Measurements from ENCODE around the gene SLC35A4.
A peak's percentile ranks its signal among the peaks of the same experiment; 100 is the strongest.

Gene SLC35A4

DNA sequence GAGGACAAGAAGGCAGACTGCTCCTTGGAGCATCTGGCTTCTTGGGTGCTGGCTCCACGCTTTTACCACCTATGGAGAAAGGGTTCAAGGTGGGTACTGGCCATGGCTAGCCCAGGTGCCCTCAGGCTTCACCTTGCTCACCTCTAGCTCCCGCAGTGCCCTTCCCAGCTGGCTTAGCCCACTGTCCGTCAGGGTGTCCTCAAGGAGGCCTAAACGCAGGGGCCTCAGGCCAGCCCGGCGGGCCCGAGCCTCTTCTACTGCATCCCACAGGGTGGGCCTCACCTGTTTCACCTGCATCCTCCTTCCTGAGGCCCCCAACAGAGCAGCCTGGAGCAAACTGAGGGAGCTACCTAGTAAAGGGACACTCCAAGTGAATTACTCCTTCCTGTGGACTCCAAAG lies 9.1 kb downstream of the SLC35A4 start:
- H3K4me1 ChIP-seq (ENCODE audit: insufficient read depth, low read length, severe bottlenecking): peaks cover 5% of the 10 kb centered on the region
- H3K27ac ChIP-seq (ENCODE audit: low read depth, low read length, poor library complexity, severe bottlenecking): no peak overlapping the region
- H2AFZ ChIP-seq (ENCODE audit: low read length): no peak overlapping the region
- no peak overlapping the region for H3K9ac ChIP-seq (ENCODE audit: low read length)
- H3K27me3 ChIP-seq (ENCODE audit: insufficient read depth, low read length): no peaks in the 10 kb centered on the region
- no peaks in the 10 kb centered on the region for H3F3A ChIP-seq (ENCODE audit: insufficient read depth, low read length)
- peaks cover 9% of the 10 kb centered on the region; the same call in 1 of the 2 replicates for H3K36me3 ChIP-seq (ENCODE audit: insufficient read depth, low read length)
- no peaks in the 10 kb centered on the region for H4K20me1 ChIP-seq (ENCODE audit: insufficient read depth, low read length)
- H3K79me2 ChIP-seq (ENCODE audit: insufficient read depth, low read length): no peaks in the 10 kb centered on the region
- H3K4me2 ChIP-seq (ENCODE audit: low read length): no peak overlapping the region
- no peaks in the 10 kb centered on the region for H3K9me2 ChIP-seq (ENCODE audit: low read depth, low read length)
- no peak overlapping the region for H3K4me3 ChIP-seq (ENCODE audit: low read depth, low read length, poor library complexity, severe bottlenecking)
- no peaks in the 10 kb centered on the region for H3K9me3 ChIP-seq (ENCODE audit: low read length)
- TF ChIP-seq EZH2 (IDR thresholded peaks at IDR 0.05; ENCODE audit: borderline replicate concordance, low read length): no peak
- TF ChIP-seq CTCF (IDR thresholded peaks at IDR 0.05; ENCODE audit: low read length): no peak

GRCh38 chr5:140574165-140574564 lies 9.5 kb downstream of the SLC35A4 start:
- H3K9me3 ChIP-seq (ENCODE audit: low read length): no peaks in the 10 kb centered on the region
- TF ChIP-seq EZH2 (IDR thresholded peaks at IDR 0.05; ENCODE audit: borderline replicate concordance, low read length) (no peak), CTCF (IDR thresholded peaks at IDR 0.05; ENCODE audit: low read length) (no peak)

GRCh38 chr5:140575309-140575708 lies 10.7 kb downstream of the SLC35A4 start:
- no peaks in the 10 kb centered on the region for H3K27me3 ChIP-seq (ENCODE audit: insufficient read depth, low read length)
- no peak overlapping the region for H3K27ac ChIP-seq (ENCODE audit: low read depth, low read length, poor library complexity, severe bottlenecking)
- H3K36me3 ChIP-seq (ENCODE audit: insufficient read depth, low read length): no peaks in the 10 kb centered on the region
- no peaks in the 10 kb centered on the region for H4K20me1 ChIP-seq (ENCODE audit: insufficient read depth, low read length)
- H3F3A ChIP-seq (ENCODE audit: insufficient read depth, low read length): no peaks in the 10 kb centered on the region
- H2AFZ ChIP-seq (ENCODE audit: low read length): no peak overlapping the region
- H3K4me2 ChIP-seq (ENCODE audit: low read length): no peak overlapping the region
- no peak overlapping the region for H3K4me3 ChIP-seq (ENCODE audit: low read depth, low read length, poor library complexity, severe bottlenecking)
- no peaks in the 10 kb centered on the region for H3K4me1 ChIP-seq (ENCODE audit: insufficient read depth, low read length, severe bottlenecking)
- H3K9me2 ChIP-seq (ENCODE audit: low read depth, low read length): no peaks in the 10 kb centered on the region
- peak; percentile 27; the same call in 1 of the 2 replicates for TF ChIP-seq CTCF (IDR thresholded peaks at IDR 0.05; ENCODE audit: low read length)
- no peak for TF ChIP-seq EZH2 (IDR thresholded peaks at IDR 0.05; ENCODE audit: borderline replicate concordance, low read length)
- no peaks in the 10 kb centered on the region for H3K9me3 ChIP-seq (ENCODE audit: low read length)
- no peaks in the 10 kb centered on the region for H3K79me2 ChIP-seq (ENCODE audit: insufficient read depth, low read length)
- no peak overlapping the region for H3K9ac ChIP-seq (ENCODE audit: low read length)

More at GRCh38 chr5:140574165-140574564, 9.5 kb downstream of the SLC35A4 start:
- Histone ChIP-seq H3K27me3 (ENCODE audit: insufficient read depth, low read length) (no peaks in the 10 kb centered on the region), H3K4me3 (ENCODE audit: low read depth, low read length, poor library complexity, severe bottlenecking) (no peak overlapping the region), H4K20me1 (ENCODE audit: insufficient read depth, low read length) (no peaks in the 10 kb centered on the region), H3K9ac (ENCODE audit: low read length) (no peak overlapping the region), H3K4me2 (ENCODE audit: low read length) (no peak overlapping the region), H3K36me3 (ENCODE audit: insufficient read depth, low read length) (peaks cover 5% of the 10 kb centered on the region; the same call in 1 of the 2 replicates), H3K27ac (ENCODE audit: low read depth, low read length, poor library complexity, severe bottlenecking) (no peak overlapping the region), H3K9me2 (ENCODE audit: low read depth, low read length) (no peaks in the 10 kb centered on the region), H3F3A (ENCODE audit: insufficient read depth, low read length) (no peaks in the 10 kb centered on the region), H3K4me1 (ENCODE audit: insufficient read depth, low read length, severe bottlenecking) (peaks cover under 1% of the 10 kb centered on the region), H2AFZ (ENCODE audit: low read length) (no peak overlapping the region), H3K79me2 (ENCODE audit: insufficient read depth, low read length) (no peaks in the 10 kb centered on the region)
